Fibroblast of peridontal ligament (primary cell): ENCODE results near the gene ELN.
"Not testable (repeated sequence)": the region's sequence is repeated elsewhere in the genome, so short reads cannot be mapped to it uniquely, and the experiment has no call there.

Source experiments
- DNase-seq: peaks from one replicate; pipeline ENCODE4 v3.0.0-alpha.2; 2010; ENCODE audit errors: extremely low read depth

ELN gene

DNA sequence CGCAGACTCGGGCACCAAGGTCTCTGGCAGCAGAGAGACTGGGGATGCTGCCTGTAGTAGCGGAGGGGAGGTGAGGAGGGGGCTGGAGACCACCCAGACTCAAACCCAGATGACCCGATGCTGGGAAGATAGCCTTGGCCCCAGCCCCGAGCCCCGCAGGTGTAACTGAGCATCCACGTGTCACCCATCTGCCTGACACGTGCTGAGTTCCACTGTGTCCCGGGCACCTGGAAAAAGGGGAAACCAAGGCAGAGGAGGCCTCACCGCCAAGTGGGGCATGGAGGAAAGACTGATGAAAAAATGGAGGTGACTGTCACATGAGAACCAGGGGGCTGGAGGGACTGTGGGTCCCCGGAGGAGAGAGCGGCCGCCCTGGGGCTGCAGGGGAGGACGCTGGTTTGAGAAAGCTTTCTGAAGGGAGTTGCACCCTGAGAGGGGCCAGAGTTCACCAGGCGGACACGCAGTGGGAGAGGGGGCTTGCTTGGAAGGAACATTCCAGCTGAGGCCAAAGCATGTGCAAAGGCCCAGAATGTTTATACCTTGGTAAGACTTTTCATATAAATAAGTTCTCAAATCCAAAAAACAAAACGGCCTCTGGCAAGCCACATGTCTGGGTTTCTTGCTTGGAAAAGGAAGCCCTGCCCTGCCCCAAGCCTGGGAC lies 27.4 kb upstream of the ELN start:
- no peak for DNase-seq

DNA sequence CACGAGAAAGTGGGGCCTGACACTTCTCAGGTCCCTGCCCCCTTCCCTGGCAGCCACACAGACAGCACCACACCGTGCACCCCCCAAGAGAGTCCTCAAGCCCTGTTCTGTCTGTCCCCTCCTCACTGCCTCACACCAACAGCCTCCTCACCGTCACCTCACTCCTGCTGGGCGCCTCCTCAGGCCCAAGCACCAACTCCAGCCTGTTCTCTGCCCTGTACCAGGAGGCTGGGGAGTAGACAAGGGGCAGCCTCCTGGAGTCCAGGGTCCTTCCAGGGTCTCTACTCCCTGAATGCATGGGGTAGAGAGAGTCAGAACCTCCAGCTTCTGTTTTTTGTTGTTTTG lies 26.9 kb upstream of the ELN start:
- no peak for DNase-seq

DNA sequence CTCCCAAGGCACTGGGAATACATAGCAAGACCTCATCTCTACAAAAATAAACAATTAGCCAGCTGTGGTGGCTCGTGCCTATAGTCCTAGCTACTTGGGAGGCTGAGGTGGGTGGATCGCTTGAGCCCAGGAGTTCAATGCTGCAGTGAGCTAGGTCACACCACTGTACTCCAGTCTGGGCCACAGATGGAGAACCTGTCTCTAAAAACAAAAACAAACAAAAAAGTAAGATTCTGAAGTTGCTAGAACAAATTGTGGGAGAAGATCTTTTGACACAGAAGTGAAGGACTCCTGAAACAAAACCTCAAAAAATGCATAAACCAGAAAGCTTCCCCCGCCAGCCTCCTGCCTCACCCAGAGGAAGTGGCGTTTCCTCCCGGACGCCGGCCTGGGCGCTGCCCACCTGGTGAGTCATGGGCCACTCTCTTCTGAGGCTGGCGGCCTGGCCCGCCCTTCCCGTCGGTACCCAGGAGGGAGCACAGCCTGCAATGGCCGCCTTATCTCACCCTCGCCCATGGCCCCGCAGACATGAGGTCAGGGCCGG lies 25.4 kb upstream of the ELN start:
- DNase-seq = peak; percentile 30

DNA sequence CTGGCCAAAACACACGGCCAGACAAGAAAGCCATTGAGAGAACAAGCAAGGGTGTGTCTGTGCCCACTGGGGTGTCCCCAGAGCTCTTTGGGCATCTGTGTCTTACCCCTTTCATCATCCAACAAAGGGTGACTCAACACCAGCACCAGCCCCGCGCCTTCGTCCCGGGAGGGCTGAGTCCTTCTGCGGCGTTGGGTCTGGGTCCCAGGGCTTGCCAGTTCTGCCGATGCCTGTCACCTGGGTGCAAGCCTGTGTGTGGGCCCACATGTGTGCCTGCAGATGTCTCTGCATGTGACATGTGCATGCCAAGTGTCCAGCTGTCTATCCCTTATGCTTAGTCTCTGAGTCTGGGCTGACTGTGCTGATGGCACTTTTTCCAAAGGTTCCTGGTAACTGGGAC lies 24.4 kb upstream of the ELN start:
- no peak for DNase-seq

DNA sequence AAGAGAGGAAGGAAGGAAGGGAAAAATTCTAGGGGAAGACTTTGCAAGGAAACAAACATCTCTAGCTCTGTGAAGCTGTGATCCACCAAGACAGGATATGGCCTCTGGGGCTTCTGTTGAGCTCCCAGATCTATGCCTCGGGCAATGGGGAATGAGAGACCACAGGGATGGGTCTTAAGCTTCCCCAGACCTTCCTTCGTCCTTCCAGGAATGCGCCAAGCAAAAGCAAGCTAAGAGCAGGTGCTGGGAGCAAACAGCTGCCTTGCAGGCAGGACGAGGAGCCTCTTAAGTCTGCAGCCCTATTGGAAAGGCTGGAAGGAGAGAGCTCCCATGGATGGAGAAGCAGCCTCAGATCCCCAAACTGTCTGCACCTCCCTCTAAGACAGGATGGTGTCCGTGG lies 21.9 kb upstream of the ELN start:
- DNase-seq = no peak

DNA sequence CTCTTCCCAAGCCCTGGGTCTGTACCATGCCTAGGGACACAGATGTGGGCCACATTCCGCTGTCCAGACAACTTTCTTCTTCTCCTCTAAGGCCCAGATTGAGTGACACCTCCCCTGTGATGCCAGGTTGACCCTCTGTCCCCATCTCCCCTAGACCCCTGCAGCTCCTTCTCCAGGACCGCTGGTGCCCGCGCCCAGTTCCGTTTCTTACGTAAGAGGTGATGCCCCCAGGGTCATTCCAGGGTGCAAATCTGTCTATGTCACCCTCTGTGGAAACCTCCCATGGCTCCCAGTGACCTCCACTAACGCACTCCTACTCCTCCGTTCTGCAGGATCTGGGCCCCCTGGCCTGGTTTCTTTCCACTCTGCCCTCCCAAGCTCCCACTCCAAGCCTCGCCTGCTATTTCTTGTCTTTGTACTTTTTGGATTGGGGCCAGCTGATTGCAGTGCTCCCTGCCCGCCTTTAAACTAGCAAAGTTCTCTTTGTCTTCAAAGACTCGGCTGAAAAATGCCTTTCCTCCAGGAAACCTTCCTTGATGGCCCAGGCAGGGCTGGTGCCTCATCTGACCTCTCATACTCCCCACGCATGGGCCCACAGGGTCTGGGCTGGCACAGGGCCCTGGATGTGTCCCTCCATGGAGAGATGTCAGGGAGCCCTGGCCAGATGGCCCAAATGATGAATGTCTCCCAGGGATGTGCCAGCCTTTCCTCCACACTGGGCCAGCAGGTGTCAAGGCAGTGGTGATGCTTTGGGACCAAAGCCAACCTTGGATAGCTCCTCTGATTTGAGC lies 21.3 kb upstream of the ELN start:
- no peak for DNase-seq

DNA sequence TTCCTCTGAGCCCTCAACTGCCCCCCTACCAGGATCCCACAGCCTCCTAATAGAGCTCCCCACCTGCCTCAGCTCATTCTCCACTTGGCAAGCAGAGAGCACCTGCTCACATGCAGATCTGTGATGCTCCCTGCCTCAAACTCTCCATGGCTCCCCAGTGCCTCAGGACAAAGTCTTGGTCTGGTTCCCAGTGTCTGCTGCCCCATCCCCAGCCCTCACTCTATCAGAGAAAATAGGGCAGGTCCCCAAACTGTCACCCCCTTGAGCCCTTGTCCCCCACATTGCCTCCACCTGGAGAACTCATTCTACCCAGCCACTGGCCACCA lies 20.8 kb upstream of the ELN start:
- DNase-seq = no peak

DNA sequence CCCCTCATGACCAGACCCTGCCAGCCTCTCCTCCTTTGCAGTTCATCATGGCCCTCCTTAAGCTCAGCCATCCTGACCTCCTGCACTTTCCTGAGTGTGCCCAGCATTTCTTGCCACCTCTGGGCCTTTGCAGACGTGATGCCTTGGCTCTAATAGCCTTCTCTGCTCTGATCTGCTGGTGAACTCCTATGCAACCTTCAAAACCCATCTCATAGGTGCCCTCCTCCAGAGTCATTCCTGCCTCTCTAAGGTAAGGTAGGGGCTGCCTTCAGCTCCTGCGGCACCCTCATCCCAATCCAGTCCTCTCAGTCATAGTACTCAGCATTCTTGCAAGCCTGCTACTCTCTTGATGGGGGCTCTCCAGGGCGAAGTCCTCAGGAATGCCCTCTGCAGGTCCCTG lies 19.3 kb upstream of the ELN start:
- no peak for DNase-seq

DNA sequence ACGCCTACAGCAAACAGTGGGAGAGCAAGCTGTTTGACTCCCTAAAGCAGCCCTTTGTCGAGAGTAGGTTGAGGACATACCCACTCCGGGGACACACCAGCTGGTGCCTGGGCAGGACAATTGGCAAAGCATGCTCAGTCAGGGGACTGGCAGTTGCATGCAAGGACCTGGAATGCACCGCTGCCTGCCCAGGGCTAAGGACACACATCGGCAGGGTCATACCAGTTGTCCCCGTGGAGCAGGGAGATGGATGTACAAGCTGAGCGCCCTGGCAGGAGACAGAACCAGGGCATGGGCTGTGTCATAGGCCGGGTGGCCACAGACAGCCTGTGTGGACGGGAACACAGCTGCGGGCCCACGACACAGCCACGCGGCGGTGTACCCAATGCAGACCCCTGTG lies 18.3 kb upstream of the ELN start:
- no peak for DNase-seq

DNA sequence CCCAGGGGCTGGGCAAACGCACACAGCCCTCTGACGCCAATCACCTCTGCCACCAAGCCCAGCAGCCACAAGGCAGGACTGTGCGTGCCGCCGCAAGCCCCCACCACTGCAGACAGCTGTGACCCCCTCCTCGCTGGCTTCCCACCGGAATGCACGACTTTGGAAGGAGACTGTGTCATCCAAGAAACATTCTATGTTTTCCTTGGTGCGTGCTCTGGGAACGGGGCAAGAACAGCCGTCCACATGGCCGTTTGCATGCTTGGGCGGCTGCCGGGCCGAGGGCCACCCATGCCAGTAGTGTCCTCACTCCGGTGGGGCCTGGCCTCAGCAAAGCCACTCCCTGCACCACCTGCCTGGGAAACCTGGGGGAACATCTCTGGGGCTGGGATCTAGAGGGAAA lies 17.6 kb upstream of the ELN start:
- DNase-seq = no peak

DNA sequence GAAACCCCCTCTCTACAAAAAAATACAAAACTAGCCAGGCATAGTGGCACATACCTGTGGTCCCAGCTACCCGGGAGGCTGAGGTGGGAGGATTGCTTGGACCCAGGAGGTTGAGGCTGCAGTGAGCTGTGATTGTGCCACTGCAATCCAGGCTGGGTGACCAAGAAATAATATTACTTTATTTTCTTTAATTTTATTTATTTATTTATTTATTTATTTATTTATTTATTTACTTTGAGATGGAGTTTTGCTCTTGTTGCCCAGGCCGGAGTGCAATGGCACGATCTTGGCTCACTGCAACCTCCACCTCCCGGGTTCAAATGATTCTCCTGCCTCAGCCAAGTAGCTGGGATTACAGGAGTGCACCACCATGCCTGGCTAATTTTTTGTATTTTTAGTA lies 16.6 kb upstream of the ELN start:
- not testable (repeated sequence) for DNase-seq

DNA sequence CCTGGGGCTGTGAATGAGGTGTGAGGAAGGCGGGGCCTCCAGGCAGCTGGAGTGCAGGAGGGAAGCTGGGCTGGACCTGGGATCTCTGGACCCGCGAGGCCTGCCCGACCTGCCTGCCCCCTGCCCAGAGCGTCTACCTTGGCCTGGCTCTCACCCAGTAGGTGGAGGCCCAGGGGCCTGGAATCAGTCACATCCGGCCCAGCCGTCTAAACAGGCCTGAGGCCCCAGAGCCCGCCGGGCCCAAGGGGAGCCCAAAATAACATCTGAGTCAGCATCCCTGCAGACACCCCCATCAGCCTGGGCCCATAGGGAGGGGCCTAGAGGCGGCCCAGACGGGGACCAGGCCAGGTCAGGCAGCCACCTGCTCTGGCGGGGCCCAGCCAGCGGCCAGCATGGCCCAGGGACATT lies 15.1 kb upstream of the ELN start:
- DNase-seq = no peak

DNA sequence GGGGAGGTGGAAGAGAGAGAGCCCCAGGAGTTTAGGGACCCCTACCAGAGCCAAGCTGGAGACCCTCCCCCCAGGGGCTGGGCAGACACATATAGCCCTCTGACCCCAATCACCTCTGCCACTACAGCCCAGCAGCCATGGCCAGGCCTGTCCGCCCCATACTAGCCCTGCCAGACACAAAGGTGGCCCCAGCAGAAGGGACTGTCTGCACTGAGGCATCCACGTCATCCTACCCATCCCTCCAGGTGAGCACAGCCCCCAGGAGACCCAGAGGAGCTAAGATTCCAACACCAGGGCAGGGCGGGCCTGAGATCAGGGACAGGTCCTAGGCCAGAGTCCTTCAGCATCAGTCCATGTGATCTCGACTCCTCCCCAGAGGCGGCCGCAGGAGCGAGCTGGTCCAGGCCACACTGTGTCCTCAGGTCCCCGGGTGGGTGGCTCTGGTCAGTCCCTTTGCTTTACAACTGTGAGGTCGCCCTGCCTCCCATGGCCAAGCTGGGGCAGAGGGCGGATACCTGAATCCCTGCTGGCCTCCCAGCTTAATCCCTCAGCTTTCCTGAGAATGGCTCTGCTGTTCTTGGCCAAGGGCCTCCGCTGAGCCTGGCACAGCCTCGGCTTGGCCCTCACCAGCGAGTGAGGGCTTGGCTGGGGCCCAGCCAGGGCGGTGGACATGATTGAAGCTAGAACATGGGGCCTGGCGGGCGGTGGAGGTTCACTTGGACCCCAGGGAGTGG lies 14.3 kb upstream of the ELN start:
- DNase-seq = no peak

DNA sequence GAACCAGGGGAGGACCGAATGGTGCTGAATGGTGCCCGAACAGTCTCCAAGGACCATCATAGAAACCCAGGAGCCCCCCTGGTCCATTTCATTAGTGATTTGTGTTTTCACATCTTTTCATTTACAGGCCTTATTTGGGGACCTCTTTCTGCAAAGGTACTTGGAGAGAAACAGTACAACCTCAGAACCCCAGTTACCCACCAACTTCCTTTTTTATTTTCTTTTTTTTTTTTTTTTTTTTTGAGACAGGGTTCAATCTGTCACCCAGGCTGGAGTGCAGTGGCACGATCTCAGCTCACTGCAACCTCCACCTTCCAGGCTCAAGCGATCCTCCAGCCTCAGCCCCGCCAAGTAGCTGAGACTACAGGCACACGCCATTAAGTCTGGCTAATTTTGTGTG lies 13.0 kb upstream of the ELN start:
- no peak for DNase-seq

DNA sequence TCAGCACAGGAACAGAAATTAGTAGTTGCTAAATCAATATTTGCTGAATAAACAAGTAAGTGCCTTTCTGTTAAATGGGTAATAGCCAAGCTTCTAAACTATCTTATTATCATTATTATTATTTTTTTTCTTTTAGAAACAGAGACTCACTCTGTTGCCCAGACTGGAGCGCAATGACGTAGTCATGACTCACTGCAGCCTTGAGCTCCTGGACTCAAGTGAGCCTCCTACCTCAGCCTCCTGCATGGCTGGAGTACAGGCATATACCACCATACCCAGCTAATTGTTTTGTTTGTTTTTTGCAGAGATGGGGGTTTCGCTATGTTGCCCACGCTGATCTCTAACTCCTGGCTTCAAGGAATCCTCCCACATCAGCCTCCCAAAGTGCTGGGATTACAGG lies 12.3 kb upstream of the ELN start:
- DNase-seq = no peak

DNA sequence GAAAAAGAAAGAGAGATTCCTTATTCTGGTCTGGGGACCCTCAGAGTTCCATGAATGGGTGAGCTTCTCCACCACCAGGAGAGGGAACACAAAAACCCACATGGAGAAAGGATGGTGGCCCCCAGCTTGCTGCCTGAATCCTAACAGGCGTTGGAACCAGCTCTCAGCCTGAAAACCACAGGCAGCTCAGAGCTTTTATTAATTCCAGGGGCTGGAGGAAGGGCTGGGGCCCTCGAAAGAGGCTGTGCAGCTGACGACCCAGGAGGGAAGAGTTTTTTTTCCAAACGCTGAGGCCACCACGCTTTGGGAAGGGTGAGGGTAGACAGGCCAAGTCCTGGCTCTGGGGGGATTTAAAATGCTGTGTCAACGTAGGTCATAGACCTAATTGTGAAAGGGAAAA lies 10.8 kb upstream of the ELN start:
- DNase-seq = peak; percentile 40

DNA sequence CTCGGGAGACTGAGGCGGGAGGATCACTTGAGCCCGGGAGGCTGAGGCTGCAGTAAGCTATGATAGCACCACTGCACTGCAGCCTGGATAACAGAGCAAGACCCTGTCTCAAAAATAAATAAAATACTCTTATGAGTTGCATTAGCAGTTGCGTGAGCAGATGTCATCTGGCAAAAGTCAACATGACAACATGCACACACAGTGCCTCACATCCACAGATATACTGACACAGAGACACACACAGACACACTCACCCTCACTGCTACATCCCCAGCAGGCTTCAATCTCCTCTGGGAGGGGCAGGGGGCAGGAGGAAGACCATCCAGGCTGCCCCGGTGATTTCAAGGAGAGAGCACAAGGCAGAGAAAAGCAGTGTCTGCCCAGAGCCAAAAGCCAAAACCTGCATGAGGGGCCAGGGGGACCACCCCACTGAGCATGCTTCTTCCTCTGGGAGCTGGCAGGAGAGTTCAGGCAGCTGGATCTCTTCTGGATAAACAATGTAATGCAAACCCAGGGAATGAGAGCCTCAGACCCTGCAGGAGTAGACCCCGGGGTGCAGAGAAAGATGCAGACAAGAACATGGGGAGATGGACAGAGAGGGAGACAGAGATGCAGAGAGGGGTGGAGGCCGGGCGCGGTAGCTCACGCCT lies 9.6 kb upstream of the ELN start:
- no peak for DNase-seq

DNA sequence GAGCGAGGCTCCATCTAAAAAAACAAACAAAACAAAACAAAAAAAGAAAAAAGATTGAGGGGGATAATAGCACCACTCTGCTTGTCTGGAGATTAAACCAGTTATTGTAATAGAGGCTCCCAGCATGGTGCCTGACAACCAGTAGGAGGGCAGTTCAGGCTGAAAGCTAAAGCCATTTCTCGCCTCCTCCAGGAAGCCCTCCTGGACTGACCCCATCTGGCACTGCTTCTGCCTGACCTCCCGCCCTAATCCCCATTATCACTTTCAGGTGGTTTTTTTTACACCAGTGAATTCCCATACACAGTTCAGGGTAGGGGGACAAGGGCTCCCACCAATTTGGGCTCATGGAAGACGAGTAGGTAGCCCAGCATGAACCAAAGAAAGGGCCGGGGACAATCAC lies 8.8 kb upstream of the ELN start:
- no peak for DNase-seq

DNA sequence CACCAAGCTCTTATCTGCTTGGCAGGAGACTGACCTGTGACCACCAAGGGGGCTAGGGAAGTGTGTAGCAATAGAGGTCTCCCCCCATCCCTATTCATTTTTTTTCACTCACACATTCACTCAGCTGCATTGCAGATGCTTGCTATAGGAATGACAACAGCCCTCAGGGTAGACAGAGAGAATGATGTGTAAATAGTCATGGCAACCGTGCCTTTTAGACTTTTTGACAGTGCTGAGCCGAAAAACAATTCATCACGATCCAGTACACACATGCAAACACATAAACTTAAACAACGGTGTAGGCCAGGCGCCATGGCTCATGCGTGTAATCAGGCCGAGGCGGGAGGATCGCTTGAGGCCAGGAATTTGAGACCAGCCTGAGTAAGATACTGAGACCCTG lies 7.6 kb upstream of the ELN start:
- DNase-seq = no peak

DNA sequence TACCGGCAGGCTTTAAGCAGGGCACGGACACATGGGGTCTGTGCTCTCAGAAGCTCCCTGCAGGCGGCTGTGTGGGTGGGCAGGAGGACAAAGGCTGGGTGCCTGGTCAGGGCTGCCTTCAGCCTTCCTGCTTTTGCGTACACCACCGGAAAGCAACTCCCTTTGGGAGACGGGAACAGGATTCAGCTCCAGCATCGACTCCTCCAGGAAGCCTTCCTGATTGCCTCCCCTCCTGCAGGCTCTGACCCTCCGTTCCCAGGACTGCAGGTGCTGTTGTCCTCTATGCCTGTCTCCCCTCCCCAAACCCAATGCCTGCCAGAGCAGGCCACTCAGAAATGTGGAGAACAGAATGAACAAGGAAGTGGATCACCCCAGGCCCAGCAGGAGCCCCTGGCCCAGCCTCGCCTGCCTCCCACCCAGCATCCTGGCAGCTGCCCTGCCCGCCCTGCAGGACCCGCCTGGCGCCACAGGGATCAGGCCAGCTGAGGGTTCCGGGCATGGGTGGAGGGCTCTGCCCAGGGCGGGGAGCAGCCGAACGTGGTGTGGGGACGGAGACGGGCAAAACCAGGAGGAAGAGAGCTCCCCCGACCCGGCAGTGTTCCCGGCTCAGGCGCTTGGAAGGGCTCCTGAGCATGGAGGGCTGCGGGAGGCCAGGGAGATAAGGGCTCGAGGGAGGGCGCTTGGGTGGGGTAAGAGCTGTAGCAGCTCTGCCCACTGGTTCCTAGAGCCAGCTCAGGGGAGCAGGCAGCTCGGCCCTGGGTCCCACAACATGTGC lies 6.2 kb upstream of the ELN start:
- DNase-seq = no peak

DNA sequence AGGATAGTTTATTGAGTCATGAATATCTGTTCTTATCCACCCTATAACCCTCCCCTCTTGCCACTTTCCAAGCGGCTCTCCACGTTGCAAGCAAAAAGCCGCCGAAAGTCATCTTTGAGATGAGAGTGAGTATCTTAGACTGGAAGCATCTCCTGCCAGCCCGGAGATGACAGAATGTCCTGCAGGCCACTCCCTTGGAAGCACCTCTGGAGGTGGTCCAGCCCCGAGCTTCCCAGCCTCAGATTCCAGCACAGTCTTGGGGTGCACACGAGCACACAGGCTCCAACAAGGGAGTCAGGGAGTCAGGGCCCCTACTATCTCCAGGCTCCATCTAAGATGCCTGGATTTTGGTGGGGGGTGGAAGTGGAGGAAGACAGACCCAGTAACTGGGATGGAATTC lies 5.5 kb upstream of the ELN start:
- DNase-seq = no peak

DNA sequence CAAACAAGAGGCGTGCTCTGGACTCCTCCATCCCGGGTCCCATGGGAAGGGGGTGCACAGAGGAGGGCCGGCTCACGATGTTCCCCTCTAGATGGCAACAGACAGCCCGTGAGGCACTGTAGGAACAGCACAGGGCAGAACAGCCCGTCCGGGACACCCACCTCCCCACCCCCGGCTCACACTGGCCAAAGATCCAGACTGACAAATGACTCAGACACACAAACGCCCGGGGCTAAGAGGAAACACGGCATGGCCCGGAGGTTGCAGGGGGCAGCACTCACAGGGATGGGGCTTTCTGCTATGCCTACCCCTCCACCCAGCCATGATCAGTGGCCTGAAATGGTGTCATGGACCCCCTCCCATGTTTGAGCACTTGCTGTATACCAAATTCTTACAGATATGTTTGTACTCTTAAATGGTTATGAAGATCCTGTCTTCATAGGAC lies 4.9 kb upstream of the ELN start:
- peak; percentile 45 for DNase-seq
